Lung (tissue), 12 donors: Measurements from ENCODE around the gene SHOC2. TPM values are rescaled to one million over a fixed set of nuclear protein-coding genes. Genes with fewer than 3 reads are reported as not detected.

Experiments used
- ATAC-seq: fragments of 200-7000 bp; cut with Tn5 transposase; one replicate; pipeline ENCODE4 v1.9.1; 2020; ENCODE audit warnings: moderate number of reproducible peaks; ENCODE audit not compliant: insufficient read depth, low FRiP score
- DNase-seq, 3 donors: peaks; one replicate each; pipeline ENCODE4 v3.0.0-alpha.2; 2013 to 2017
- H3K27ac ChIP-seq, 2 donors: one replicate each; pipeline ENCODE4 v1.5.1; 2013; ENCODE audit warnings: mild to moderate bottlenecking in 2 of 2, moderate library complexity in 2 of 2, control low read depth in 1 of 2, inconsistent platforms in 1 of 2, low read depth in 1 of 2, low read length in 1 of 2
- H3K27me3 ChIP-seq, 3 donors: one replicate each; pipeline ENCODE4 v1.5.1; 2013; ENCODE audit warnings: low read length in 2 of 3; ENCODE audit not compliant: control insufficient read depth in 3 of 3, insufficient read depth in 3 of 3
- H3K36me3 ChIP-seq, 4 donors: one replicate each; pipeline ENCODE4 v1.5.1; 2013; ENCODE audit warnings: low read length in 4 of 4, mild to moderate bottlenecking in 1 of 4, moderate library complexity in 1 of 4; ENCODE audit not compliant: control insufficient read depth in 4 of 4, insufficient read depth in 4 of 4
- H3K4me1 ChIP-seq, 5 donors: one replicate each; pipeline ENCODE4 v1.5.1; 2013; ENCODE audit warnings: low read length in 5 of 5, mild to moderate bottlenecking in 2 of 5, moderate library complexity in 1 of 5; ENCODE audit not compliant: control insufficient read depth in 5 of 5, insufficient read depth in 5 of 5
- H3K4me3 ChIP-seq: one replicate; pipeline ENCODE4 v1.5.1; 2013; ENCODE audit warnings: mild to moderate bottlenecking, control low read depth, moderate library complexity
- H3K9ac ChIP-seq, 2 donors: one replicate each; pipeline ENCODE4 v1.5.1; 2013; ENCODE audit warnings: low read length in 2 of 2, control low read depth in 1 of 2; ENCODE audit not compliant: insufficient read depth in 1 of 2
- H3K9me3 ChIP-seq, 4 donors: one replicate each; pipeline ENCODE4 v1.5.1; 2013; ENCODE audit warnings: low read length in 3 of 4, mild to moderate bottlenecking in 1 of 4, moderate library complexity in 1 of 4; ENCODE audit not compliant: control insufficient read depth in 4 of 4, insufficient read depth in 3 of 4
- WGBS, 2 donors: extraction: QIAGEN DNeasy Blood & Tissue Kit; methylation state at CpG; one replicate each; pipeline ENCODE4 v1.1.7; 2013; 5-methylcytosine and 5-hydroxymethylcytosine counted together
- polyA plus RNA-seq, 2 donors: library from polyadenylated mRNA; stranded (reverse); fragments of 200-250 nt; gene quantifications; one replicate each; pipeline ENCODE4 v1.2.1, GENCODE V29; 2013
- total RNA-seq, 2 donors: library from RNA; depleted of rRNA in 1 of 2; stranded (reverse); fragments of >200 nt in 1 of 2; gene quantifications; one replicate each; pipeline ENCODE4 v1.2.1, GENCODE V29; 2014 to 2021
- TF ChIP-seq, protein P1 (sequence below): IDR thresholded peaks from 2 replicates; pipeline ENCODE4 v1.5.1; 2012; ENCODE audit warnings: mild to moderate bottlenecking; ENCODE audit errors: control extremely low read depth, extremely low read depth
- donor health status: control.
- donor health status: control.
- donor health status: Bipolar disorder and iron deficiency.
- donor health status: healthy.
- donor health status: DM: yes; HTN: yes; CAD: no.

Gene SHOC2
- total and polyA plus RNA-seq, 4 donors: 17.3 to 74.9 (median 35.3) TPM

DNA sequence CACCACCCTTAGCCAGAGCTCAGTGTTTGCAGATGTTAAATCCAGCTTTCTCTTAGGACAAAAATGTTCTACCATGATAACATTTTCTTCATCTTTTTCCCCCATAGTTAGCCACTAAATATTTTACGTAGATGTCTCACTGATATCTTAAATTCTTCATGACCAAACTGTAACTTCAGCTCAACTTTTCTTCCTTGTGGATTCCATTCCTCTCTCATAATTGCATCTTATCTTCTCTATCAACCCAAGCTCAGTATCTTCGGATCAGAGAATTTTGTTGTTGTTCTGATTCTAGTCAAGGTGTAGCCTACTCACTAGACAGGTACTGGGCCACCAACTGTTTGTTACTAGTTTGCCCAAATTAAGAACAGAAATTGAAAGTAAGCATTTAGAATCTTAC lies 60.2 kb downstream of the SHOC2 start:
- ATAC-seq (no peak), DNase-seq (no peak)
- TF ChIP-seq, protein P1, sequence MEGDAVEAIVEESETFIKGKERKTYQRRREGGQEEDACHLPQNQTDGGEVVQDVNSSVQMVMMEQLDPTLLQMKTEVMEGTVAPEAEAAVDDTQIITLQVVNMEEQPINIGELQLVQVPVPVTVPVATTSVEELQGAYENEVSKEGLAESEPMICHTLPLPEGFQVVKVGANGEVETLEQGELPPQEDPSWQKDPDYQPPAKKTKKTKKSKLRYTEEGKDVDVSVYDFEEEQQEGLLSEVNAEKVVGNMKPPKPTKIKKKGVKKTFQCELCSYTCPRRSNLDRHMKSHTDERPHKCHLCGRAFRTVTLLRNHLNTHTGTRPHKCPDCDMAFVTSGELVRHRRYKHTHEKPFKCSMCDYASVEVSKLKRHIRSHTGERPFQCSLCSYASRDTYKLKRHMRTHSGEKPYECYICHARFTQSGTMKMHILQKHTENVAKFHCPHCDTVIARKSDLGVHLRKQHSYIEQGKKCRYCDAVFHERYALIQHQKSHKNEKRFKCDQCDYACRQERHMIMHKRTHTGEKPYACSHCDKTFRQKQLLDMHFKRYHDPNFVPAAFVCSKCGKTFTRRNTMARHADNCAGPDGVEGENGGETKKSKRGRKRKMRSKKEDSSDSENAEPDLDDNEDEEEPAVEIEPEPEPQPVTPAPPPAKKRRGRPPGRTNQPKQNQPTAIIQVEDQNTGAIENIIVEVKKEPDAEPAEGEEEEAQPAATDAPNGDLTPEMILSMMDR: no peak
- no peak overlapping the region for H3K27ac ChIP-seq
- no peak overlapping the region for H3K4me3 ChIP-seq
- H3K9ac ChIP-seq: no peak overlapping the region
- H3K36me3 ChIP-seq: peaks cover 0 to 4% (median 1%) of the 10 kb centered on the region in 4 donors
- 90 to 95% methylated on average over 2 of the region's 2 CpGs for WGBS, 2 donors
- H3K4me1 ChIP-seq: peaks cover 0 to 8% (median 0%) of the 10 kb centered on the region in 5 donors
- no peaks in the 10 kb centered on the region for H3K27me3 ChIP-seq
- H3K9me3 ChIP-seq: no peaks in the 10 kb centered on the region

DNA sequence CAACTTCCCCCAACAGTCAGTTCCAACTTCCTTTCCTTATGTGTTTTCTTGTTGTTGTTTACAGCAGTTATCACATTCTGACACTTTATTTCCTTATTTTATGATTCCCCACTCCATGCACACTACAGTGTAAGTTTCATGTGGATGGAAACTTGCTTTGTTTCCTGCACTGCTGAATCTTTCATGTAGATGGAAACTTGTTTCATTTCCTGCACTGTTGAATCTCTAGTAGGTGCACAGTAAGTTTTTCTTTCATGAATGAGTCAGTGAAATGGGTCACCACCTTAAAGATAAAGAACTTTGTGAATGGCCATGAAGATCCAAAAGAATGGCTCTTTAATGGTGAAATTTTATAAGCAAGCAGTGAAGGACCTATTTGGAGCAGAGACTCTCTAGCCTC lies 61.4 kb downstream of the SHOC2 start:
- no peak for DNase-seq
- Histone ChIP-seq H3K9ac (no peak overlapping the region), H3K4me1 (peaks cover 0 to 8% (median 0%) of the 10 kb centered on the region in 5 donors), H3K36me3 (peaks cover 0 to 4% (median 1%) of the 10 kb centered on the region in 4 donors), H3K9me3 (no peaks in the 10 kb centered on the region), H3K27ac (no peak overlapping the region), H3K27me3 (no peaks in the 10 kb centered on the region), H3K4me3 (no peak overlapping the region)
- no peak for ATAC-seq
- TF ChIP-seq, protein P1: no peak

DNA sequence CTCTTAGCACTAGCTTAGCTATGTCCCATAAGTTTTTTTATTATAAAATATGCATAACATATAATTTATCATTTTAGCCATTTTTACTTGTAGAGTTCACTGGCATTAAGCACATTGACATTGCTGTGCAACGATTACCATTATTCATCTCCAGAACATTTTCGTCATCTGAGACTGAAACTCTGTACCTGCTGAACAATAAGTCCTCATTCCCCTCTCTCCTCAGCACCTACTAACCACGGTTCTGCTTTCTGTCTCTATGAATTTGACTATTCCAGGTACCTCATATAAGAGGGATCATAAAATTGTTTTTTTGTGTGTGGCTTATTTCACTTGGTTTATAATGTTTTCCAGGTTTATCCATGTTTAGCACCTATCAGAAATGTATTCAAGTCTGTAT lies 64.1 kb downstream of the SHOC2 start:
- H3K4me1 ChIP-seq: peaks cover 0 to under 1% (median 0%) of the 10 kb centered on the region in 5 donors
- H3K36me3 ChIP-seq: peaks cover 0 to 3% (median 1%) of the 10 kb centered on the region in 4 donors
- TF ChIP-seq, protein P1: no peak
- no peak overlapping the region for H3K27ac ChIP-seq
- H3K4me3 ChIP-seq: no peak overlapping the region
- no peaks in the 10 kb centered on the region for H3K27me3 ChIP-seq
- no peak overlapping the region for H3K9ac ChIP-seq
- DNase-seq (no peak), ATAC-seq (no peak)
- WGBS, 2 donors: 91 to 94% methylated on average over 3 of the region's 3 CpGs
- no peaks in the 10 kb centered on the region for H3K9me3 ChIP-seq
